ENCODE data around the gene MBNL1. TPM values are rescaled to one million over a fixed set of nuclear protein-coding genes. Genes with fewer than 3 reads are reported as not detected.

Gene MBNL1
- total and polyA plus RNA-seq, 4 donors, result 17.1 to 110 (median 62.3) TPM

GRCh38 chr3:152428577-152428976, 159.8 kb downstream of the MBNL1 start:
- TF ChIP-seq YY1 (IDR thresholded peaks at IDR 0.05) (no peak), MAX (IDR thresholded peaks at IDR 0.05) (no peak), NR2F2 (IDR thresholded peaks at IDR 0.05) (no peak), EGR1 (IDR thresholded peaks at IDR 0.05; ENCODE audit: low read depth in 2 of 2) (no peak), TAF1 (conservative IDR thresholded peaks at IDR 0.05) (no peak)
- WGBS, result 95% methylated on average over 3 of the region's 3 CpGs
- H3K36me3 ChIP-seq (ENCODE audit: control insufficient read depth in 4 of 4, insufficient read depth in 3 of 4, low read depth in 1 of 4, low read length in 3 of 4), result peaks cover 0 to 9% (median 4%) of the 10 kb centered on the region in 4 donors
- no peaks in the 10 kb centered on the region for H3K27me3 ChIP-seq (ENCODE audit: control insufficient read depth in 4 of 4, insufficient read depth in 4 of 4, low read length in 3 of 4)
- H3K4me1 ChIP-seq (ENCODE audit: control insufficient read depth in 4 of 4, insufficient read depth in 4 of 4, low read length in 3 of 4), result no peaks in the 10 kb centered on the region
- no peak overlapping the region for H3K9ac ChIP-seq (ENCODE audit: low read depth in 1 of 2, low read length in 2 of 2)
- H3K27ac ChIP-seq (ENCODE audit: low read depth in 1 of 2, low read length in 2 of 2), result no peak overlapping the region
- H3K4me3 ChIP-seq (ENCODE audit: low read depth in 1 of 3, low read length in 3 of 3), result no peak overlapping the region
- H3K9me3 ChIP-seq (ENCODE audit: control insufficient read depth in 4 of 4, low read length in 3 of 4), result no peaks in the 10 kb centered on the region
- DNase-seq (ENCODE audit: low spot score), result no peak

GRCh38 chr3:152430223-152431002, 161.7 kb downstream of the MBNL1 start:
- Histone ChIP-seq H3K27ac (ENCODE audit: low read depth in 1 of 2, low read length in 2 of 2) (no peak overlapping the region), H3K9ac (ENCODE audit: low read depth in 1 of 2, low read length in 2 of 2) (no peak overlapping the region), H3K4me1 (ENCODE audit: control insufficient read depth in 4 of 4, insufficient read depth in 4 of 4, low read length in 3 of 4) (no peaks in the 10 kb centered on the region), H3K27me3 (ENCODE audit: control insufficient read depth in 4 of 4, insufficient read depth in 4 of 4, low read length in 3 of 4) (no peaks in the 10 kb centered on the region), H3K36me3 (ENCODE audit: control insufficient read depth in 4 of 4, insufficient read depth in 3 of 4, low read depth in 1 of 4, low read length in 3 of 4) (peaks cover 3 to 19% (median 11%) of the 10 kb centered on the region in 4 donors), H3K4me3 (ENCODE audit: low read depth in 1 of 3, low read length in 3 of 3) (no peak overlapping the region), H3K9me3 (ENCODE audit: control insufficient read depth in 4 of 4, low read length in 3 of 4) (no peaks in the 10 kb centered on the region)
- WGBS, result 90% methylated on average over 2 of the region's 2 CpGs
- DNase-seq (ENCODE audit: low spot score), result no peak
- TF ChIP-seq HNF4A (conservative IDR thresholded peaks at IDR 0.05) (no peak), JUND (IDR thresholded peaks at IDR 0.05) (no peak), TAF1 (conservative IDR thresholded peaks at IDR 0.05) (no peak), FOXA2 (IDR thresholded peaks at IDR 0.05) (no peak), SP1 (IDR thresholded peaks at IDR 0.05) (no peak), GABPA (IDR thresholded peaks at IDR 0.05 in 1 of 2, conservative IDR thresholded peaks at IDR 0.05 in 1 of 2) (no peak), EGR1 (IDR thresholded peaks at IDR 0.05; ENCODE audit: low read depth in 2 of 2) (no peak), CTCF (IDR thresholded peaks at IDR 0.05; ENCODE audit: low read depth, low read length, missing input control) (no peak), RAD21 (IDR thresholded peaks at IDR 0.05) (no peak)

- H3K36me3 ChIP-seq (ENCODE audit: control insufficient read depth in 4 of 4, insufficient read depth in 3 of 4, low read depth in 1 of 4, low read length in 3 of 4), result peaks cover 4 to 22% (median 11%) of the 10 kb centered on the region in 4 donors
- peaks cover 0 to 9% (median 1%) of the 10 kb centered on the region in 4 donors for H3K4me1 ChIP-seq (ENCODE audit: control insufficient read depth in 4 of 4, insufficient read depth in 4 of 4, low read length in 3 of 4)
- DNase-seq (ENCODE audit: low spot score), result no peak
- H3K9ac ChIP-seq (ENCODE audit: low read depth in 1 of 2, low read length in 2 of 2), result no peak overlapping the region
- no peaks in the 10 kb centered on the region for H3K9me3 ChIP-seq (ENCODE audit: control insufficient read depth in 4 of 4, low read length in 3 of 4)
- H3K27me3 ChIP-seq (ENCODE audit: control insufficient read depth in 4 of 4, insufficient read depth in 4 of 4, low read length in 3 of 4), result no peaks in the 10 kb centered on the region
- no peak overlapping the region for H3K27ac ChIP-seq (ENCODE audit: low read depth in 1 of 2, low read length in 2 of 2)
- WGBS, result 98% methylated on average over 2 of the region's 2 CpGs
- H3K4me3 ChIP-seq (ENCODE audit: low read depth in 1 of 3, low read length in 3 of 3), result no peak overlapping the region
- TF ChIP-seq JUND (IDR thresholded peaks at IDR 0.05) (no peak), MAX (IDR thresholded peaks at IDR 0.05) (no peak), REST (IDR thresholded peaks at IDR 0.05) (no peak), HNF4G (IDR thresholded peaks at IDR 0.05) (no peak), ATF3 (IDR thresholded peaks at IDR 0.05) (no peak), SP1 (IDR thresholded peaks at IDR 0.05) (no peak), EGR1 (IDR thresholded peaks at IDR 0.05; ENCODE audit: low read depth in 2 of 2) (no peak), RAD21 (IDR thresholded peaks at IDR 0.05) (no peak), FOXA2 (IDR thresholded peaks at IDR 0.05) (no peak), TAF1 (conservative IDR thresholded peaks at IDR 0.05) (no peak), ZBTB33 (IDR thresholded peaks at IDR 0.05) (no peak), HNF4A (conservative IDR thresholded peaks at IDR 0.05) (no peak), GABPA (IDR thresholded peaks at IDR 0.05 in 1 of 2, conservative IDR thresholded peaks at IDR 0.05 in 1 of 2) (no peak)
Observed at GRCh38 chr3:152434142-152434541, 165.4 kb downstream of the MBNL1 start.

Measured in liver (tissue), 9 donors.